H1 (cell line): Measurements from ENCODE around the gene RBP7. TPM values are rescaled to one million over a fixed set of nuclear protein-coding genes. Genes with fewer than 3 reads are reported as not detected.

Experiments used
- CTCF ChIA-PET: fragments of 300-600 bp; sonication (Branson Sonifier 250); formaldehyde crosslinking; loops from one replicate; lab custom pipeline; 2021; ENCODE audit not compliant: partially characterized antibody; lab: Charles Lee
- POLR2A ChIA-PET: fragments of 300-600 bp; sonication (Branson Sonifier 250); formaldehyde crosslinking; loops from one replicate; lab custom pipeline; 2021; ENCODE audit warnings: inconsistent platforms; ENCODE audit not compliant: partially characterized antibody; lab: Charles Lee
- DNase-seq, 2 experiments: peaks; one replicate each; pipeline versions ENCODE4 v3.0.0 to v3.0.0-alpha.2; 2010 to 2022; ENCODE audit warnings: low spot score in 2 of 2, low read depth in 1 of 2, mixed read lengths in 1 of 2
- FAIRE-seq: peaks from 2 replicates; lab custom pipeline; 2011; peaks lifted over from hg19 to GRCh38; lab: Jason Lieb, UNC
- H2AFZ ChIP-seq: 2 replicates; pipeline ENCODE4 v1.8.1; 2012; ENCODE audit warnings: low read length, inconsistent platforms
- H2AK5ac ChIP-seq: 2 replicates; pipeline ENCODE4 v1.6.1; 2013; ENCODE audit warnings: low read depth, low read length
- H2BK120ac ChIP-seq: replicated peaks from 2 replicates; pipeline ENCODE3; 2013; ENCODE audit warnings: low read depth, low read length, inconsistent platforms
- H2BK12ac ChIP-seq: 2 replicates; pipeline ENCODE4 v1.6.1; 2013; ENCODE audit warnings: low read depth, low read length
- H2BK15ac ChIP-seq: 2 replicates; pipeline ENCODE4 v1.6.1; 2013; ENCODE audit warnings: low read length
- H2BK20ac ChIP-seq: 2 replicates; pipeline ENCODE4 v1.6.1; 2013; ENCODE audit warnings: low read length
- H2BK5ac ChIP-seq: 2 replicates; pipeline ENCODE4 v1.6.1; 2013; ENCODE audit warnings: low read depth, low read length
- H3K14ac ChIP-seq: 2 replicates; pipeline ENCODE4 v1.6.1; 2013; ENCODE audit warnings: inconsistent platforms; ENCODE audit not compliant: insufficient read length
- H3K18ac ChIP-seq: 2 replicates; pipeline ENCODE4 v1.6.1; 2013; ENCODE audit warnings: low read length; ENCODE audit errors: extremely low read depth
- H3K23ac ChIP-seq: 2 replicates; pipeline ENCODE4 v1.6.1; 2013; ENCODE audit warnings: inconsistent platforms; ENCODE audit not compliant: insufficient read length
- H3K23me2 ChIP-seq: 2 replicates; pipeline ENCODE4 v1.6.1; 2013; ENCODE audit warnings: low read depth, low read length
- H3K27ac ChIP-seq: 2 replicates; pipeline ENCODE4 v1.6.1; 2011; ENCODE audit warnings: low read depth, low read length, inconsistent platforms
- H3K27me3 ChIP-seq, 4 experiments: replicated peaks in 1 of 4; 1 replicate in 1 of 4; 2 replicates in 3 of 4; pipeline versions ENCODE4 v1.6.1 to v1.8.1; 2011 to 2013; ENCODE audit warnings: low read length in 3 of 4, mild to moderate bottlenecking in 3 of 4, inconsistent platforms in 2 of 4, mixed read lengths in 2 of 4, moderate library complexity in 1 of 4; ENCODE audit not compliant: control insufficient read depth in 3 of 4, insufficient read depth in 3 of 4; ENCODE audit errors: extremely low read depth in 1 of 4
- H3K36me3 ChIP-seq, 4 experiments: 2 replicates each; pipeline versions ENCODE4 v1.6.1 to v1.8.1; 2011 to 2013; ENCODE audit warnings: mild to moderate bottlenecking in 4 of 4, low read length in 3 of 4, moderate library complexity in 2 of 4, control low read depth in 1 of 4, inconsistent platforms in 1 of 4; ENCODE audit not compliant: insufficient read depth in 4 of 4, control insufficient read depth in 2 of 4
- H3K4ac ChIP-seq: replicated peaks from 2 replicates; pipeline ENCODE3; 2013; ENCODE audit warnings: low read length, low read depth, mixed read lengths, inconsistent platforms; ENCODE audit not compliant: insufficient read length
- H3K4me1 ChIP-seq, 4 experiments: replicated peaks in 1 of 4; 1 replicate in 1 of 4; 2 replicates in 3 of 4; pipeline versions ENCODE4 v1.6.1 to v1.8.1; 2011 to 2013; ENCODE audit warnings: low read length in 3 of 4, inconsistent platforms in 2 of 4, mixed read lengths in 1 of 4; ENCODE audit not compliant: insufficient read depth in 4 of 4, control insufficient read depth in 3 of 4
- H3K4me2 ChIP-seq, 2 experiments: 2 replicates each; pipeline versions ENCODE4 v1.6.1 to v1.8.1; 2011 to 2013; ENCODE audit warnings: low read depth in 2 of 2, low read length in 2 of 2, control low read depth in 1 of 2, inconsistent platforms in 1 of 2, mild to moderate bottlenecking in 1 of 2; ENCODE audit not compliant: insufficient read depth in 1 of 2
- H3K4me3 ChIP-seq, 4 experiments: fragments of 200-600, 300-600 bp in 1 of 4; sonication (generic), shearing (Covaris generic), sonication (Bioruptor Twin) in 1 of 4; 2 replicates each; pipeline versions ENCODE4 v1.5.1 to v1.8.1; 2011 to 2016; ENCODE audit warnings: low read length in 4 of 4, low read depth in 3 of 4, control low read depth in 2 of 4, inconsistent platforms in 2 of 4, mild to moderate bottlenecking in 2 of 4, mixed read lengths in 1 of 4, moderate library complexity in 1 of 4; ENCODE audit not compliant: insufficient read depth in 2 of 4; ENCODE audit errors: extremely low read depth in 1 of 4
- H3K56ac ChIP-seq: replicated peaks from 2 replicates; pipeline ENCODE3; 2013; ENCODE audit warnings: low read depth, mild to moderate bottlenecking, mixed read lengths, low read length, inconsistent platforms; ENCODE audit not compliant: insufficient read length
- H3K79me1 ChIP-seq: 2 replicates; pipeline ENCODE4 v1.6.1; 2013; ENCODE audit warnings: low read depth, low read length, control low read depth
- H3K79me2 ChIP-seq, 2 experiments: 2 replicates each; pipeline versions ENCODE4 v1.6.1 to v1.8.1; 2012 to 2013; ENCODE audit warnings: low read length in 2 of 2, mild to moderate bottlenecking in 2 of 2, inconsistent platforms in 1 of 2; ENCODE audit not compliant: insufficient read depth in 2 of 2, control insufficient read depth in 1 of 2
- H3K9ac ChIP-seq, 4 experiments: replicated peaks in 1 of 4; 1 replicate in 1 of 4; 2 replicates in 3 of 4; pipeline versions ENCODE4 v1.6.1 to v1.8.1; 2011 to 2013; ENCODE audit warnings: low read depth in 3 of 4, low read length in 3 of 4, control low read depth in 2 of 4, mild to moderate bottlenecking in 2 of 4, moderate library complexity in 2 of 4, inconsistent platforms in 1 of 4; ENCODE audit errors: extremely low read depth in 1 of 4
- H3K9me3 ChIP-seq, 2 experiments: 2 replicates each; pipeline versions ENCODE4 v1.6.1 to v1.8.1; 2012 to 2013; ENCODE audit warnings: mild to moderate bottlenecking in 2 of 2, moderate library complexity in 2 of 2, control low read depth in 1 of 2, inconsistent platforms in 1 of 2, low read depth in 1 of 2, low read length in 1 of 2, mixed read lengths in 1 of 2; ENCODE audit not compliant: insufficient read depth in 2 of 2
- H4K20me1 ChIP-seq, 2 experiments: replicated peaks in 1 of 2; 2 replicates each; pipeline versions ENCODE3 to v1.8.1; 2011 to 2013; ENCODE audit warnings: inconsistent platforms in 2 of 2, low read length in 2 of 2, mild to moderate bottlenecking in 1 of 2; ENCODE audit not compliant: insufficient read depth in 2 of 2, control insufficient read depth in 1 of 2
- H4K5ac ChIP-seq: 2 replicates; pipeline ENCODE4 v1.6.1; 2013; ENCODE audit warnings: low read length, low read depth, mixed read lengths, inconsistent platforms; ENCODE audit not compliant: insufficient read length
- H4K8ac ChIP-seq: 2 replicates; pipeline ENCODE4 v1.8.0; 2013; ENCODE audit warnings: mild to moderate bottlenecking, moderate library complexity, low read length, inconsistent platforms; ENCODE audit not compliant: insufficient read depth; ENCODE audit errors: extremely low read depth
- H4K91ac ChIP-seq: replicated peaks from 2 replicates; pipeline ENCODE3; 2013; ENCODE audit warnings: low read length, mixed read lengths, inconsistent platforms; ENCODE audit not compliant: insufficient read length
- ATF2 ChIP-seq: IDR thresholded peaks from 2 replicates; pipeline ENCODE4 v1.6.1; 2012; ENCODE audit warnings: low read length, inconsistent platforms
- CREB1 ChIP-seq: IDR thresholded peaks from 2 replicates; pipeline ENCODE4 v1.6.1; 2012; ENCODE audit warnings: inconsistent platforms
- E2F6 ChIP-seq: IDR thresholded peaks from 2 replicates; pipeline ENCODE4 v1.6.1; 2012; ENCODE audit warnings: inconsistent platforms
- EZH2 ChIP-seq: fragments of 200-600 bp; sonication (generic); IDR thresholded peaks from 2 replicates; pipeline ENCODE4 v1.7.1; 2012; ENCODE audit warnings: low read depth, mild to moderate bottlenecking, moderate library complexity, low read length, inconsistent platforms; ENCODE audit not compliant: severe bottlenecking
- HDAC2 ChIP-seq, 2 experiments: fragments of 300-600 bp in 1 of 2; sonication (generic) in 1 of 2; IDR thresholded peaks; 2 replicates each; pipeline ENCODE4 v1.6.1; 2011 to 2012; ENCODE audit warnings: low read depth in 2 of 2, low read length in 2 of 2, mild to moderate bottlenecking in 2 of 2, moderate library complexity in 2 of 2, borderline replicate concordance in 1 of 2, inconsistent platforms in 1 of 2
- JUN ChIP-seq: IDR thresholded peaks from 2 replicates; pipeline ENCODE4 v1.6.1; 2011; ENCODE audit warnings: low read depth, mild to moderate bottlenecking, improper control_type of control experiment, low read length
- MAFK ChIP-seq: IDR thresholded peaks from 2 replicates; pipeline ENCODE4 v1.6.1; 2012; ENCODE audit warnings: low read depth, mild to moderate bottlenecking, improper control_type of control experiment, low read length
- NANOG ChIP-seq: IDR thresholded peaks from 2 replicates; pipeline ENCODE4 v1.6.1; 2011; ENCODE audit warnings: low read length, low read depth, mild to moderate bottlenecking, inconsistent platforms; ENCODE audit not compliant: insufficient read depth, poor library complexity, severe bottlenecking
- SIN3A ChIP-seq, 2 experiments: IDR thresholded peaks in 1 of 2; conservative IDR thresholded peaks in 1 of 2; 2 replicates each; pipeline ENCODE4 v1.6.1; 2011 to 2012; ENCODE audit warnings: low read length in 2 of 2, improper control_type of control experiment in 1 of 2, low read depth in 1 of 2, mild to moderate bottlenecking in 1 of 2
- SUZ12 ChIP-seq: fragments of 200-600 bp; sonication (generic); IDR thresholded peaks from 2 replicates; pipeline ENCODE4 v1.6.1; 2012; ENCODE audit warnings: mild to moderate bottlenecking, inconsistent platforms, low read length, moderate library complexity, mixed read lengths
- TEAD4 ChIP-seq: IDR thresholded peaks from 2 replicates; pipeline ENCODE4 v1.6.1; 2012; ENCODE audit warnings: low read depth, low read length, inconsistent platforms, mixed read lengths
- WGBS, 2 experiments: shearing (Covaris generic) in 1 of 2; methylation state at CpG; one replicate each; pipeline versions ENCODE4 v1.1.6 to v1.1.7; 2013 to 2015; ENCODE audit warnings: low lambda C conversion rate in 2 of 2, mixed read lengths in 2 of 2, inconsistent platforms in 1 of 2, low coverage in 1 of 2, missing lambda C conversion rate in 1 of 2; ENCODE audit not compliant: insufficient replicate concordance in 2 of 2, insufficient coverage in 1 of 2, insufficient read length in 1 of 2; ENCODE audit errors: extremely low coverage in 1 of 2, missing lambda C conversion rate in 1 of 2; 5-methylcytosine and 5-hydroxymethylcytosine counted together
- polyA plus RNA-seq, 7 experiments: library from polyadenylated mRNA; depleted of rRNA in 3 of 7; stranded (reverse) in 5 of 7; unstranded in 2 of 7; fragments of >200 nt in 5 of 7; fragments of 200-250 nt in 2 of 7; gene quantifications; 1 replicate in 5 of 7; 2 replicates in 1 of 7; 4 replicates in 1 of 7; pipeline versions ENCODE4 v1.2.1 to v1.2.3, GENCODE V29; 2011 to 2013; ENCODE audit warnings: missing spikeins in 2 of 7, mixed read lengths in 2 of 7
- total RNA-seq: library from RNA; stranded (reverse); fragmentation: NEBNext Ultra II Directional; extraction: Animal tissue kit (Norgen Biotek cat#: 25700); gene quantifications from 2 replicates; pipeline ENCODE4 v1.2.1, GENCODE V29; 2021

The RBP7 gene
- total and polyA plus RNA-seq, 2 of the 8 experiments (the other 6 are each of a cell fraction or from before 2014, with no cell fraction given), result 5.7 to 7.2 TPM

GRCh38 chr1:10051656-10052055, 54.6 kb downstream of the RBP7 start:
- FAIRE-seq, result no peak
- TF ChIP-seq SUZ12 (no peak), TEAD4 (no peak), JUN (no peak), NANOG (no peak), ATF2 (no peak), CREB1 (no peak), E2F6 (no peak), SIN3A (conservative IDR thresholded peaks at IDR 0.05 in 1 of 2, IDR thresholded peaks at IDR 0.05 in 1 of 2; ENCODE audit: low read depth in 1 of 2, low read length in 2 of 2) (no peak), HDAC2 (IDR thresholded peaks at IDR 0.05; ENCODE audit: borderline replicate concordance in 1 of 2, low read depth in 2 of 2, low read length in 2 of 2) (no peak), EZH2 (no peak), MAFK (no peak)

More at GRCh38 chr1:10051656-10052055, 54.6 kb downstream of the RBP7 start:
- 100% methylated on average over 1 of the region's 1 CpG; no CpG with 5 or more reads in 1 of the 2 experiments for WGBS, 2 experiments
- H3K4me3 ChIP-seq, result no peak overlapping the region
- H3K79me2 ChIP-seq, result peaks cover 3 to 83% of the 10 kb centered on the region in 2 experiments
- H2AK5ac ChIP-seq, result no peak overlapping the region
- H3K18ac ChIP-seq, result no peak overlapping the region
- H4K91ac ChIP-seq, result no peak overlapping the region
- no peak overlapping the region for H3K27ac ChIP-seq
- no peak overlapping the region for H2BK20ac ChIP-seq
- no peaks in the 10 kb centered on the region; a peak in 1 of 8 replicates for H3K36me3 ChIP-seq
- peaks cover 14% of the 10 kb centered on the region for H3K79me1 ChIP-seq
- H3K23ac ChIP-seq, result no peak overlapping the region
- ChIA-PET CTCF (interaction anchor here (0.6 to 1.0 kb wide), 2 partner anchors 45 to 101 kb away, joined by 3 read pairs; no protein-coding TSS in a partner anchor), POLR2A (interaction anchor here (0.6 kb wide), 1 partner anchor 9 kb away, joined by 3 read pairs; no protein-coding TSS in a partner anchor)
- H3K56ac ChIP-seq, result no peak overlapping the region
- no peak overlapping the region for H4K8ac ChIP-seq
- no peak overlapping the region for H3K9ac ChIP-seq
- H3K14ac ChIP-seq, result no peak overlapping the region
- no peaks in the 10 kb centered on the region for H3K9me3 ChIP-seq
- H3K4me2 ChIP-seq, result no peak overlapping the region
- H3K27me3 ChIP-seq, result no peaks in the 10 kb centered on the region
- no peak overlapping the region for H4K5ac ChIP-seq
- H2BK120ac ChIP-seq, result no peak overlapping the region
- no peak overlapping the region for H2BK15ac ChIP-seq
- H3K4me1 ChIP-seq, result peaks cover 0 to 5% (median 4%) of the 10 kb centered on the region in 4 experiments; a peak in 3 of 7 replicates
- H3K4ac ChIP-seq, result no peak overlapping the region
- peaks cover 2 to 5% of the 10 kb centered on the region in 2 experiments for H4K20me1 ChIP-seq
- no peak overlapping the region for H2BK12ac ChIP-seq
- no peaks in the 10 kb centered on the region for H3K23me2 ChIP-seq
- H2BK5ac ChIP-seq, result no peak overlapping the region
- no peak overlapping the region for H2AFZ ChIP-seq
- no peak for DNase-seq
